K562 (cell line): ENCODE data around the gene KIAA0513. TPM values are rescaled to one million over a fixed set of nuclear protein-coding genes. Genes with fewer than 3 reads are reported as not detected.
A peak's percentile ranks its signal among the peaks of the same experiment; 100 is the strongest.

ENCODE experiments used
- AFF4 ChIP-seq: sonication (generic); formaldehyde crosslinking; IDR thresholded peaks from 2 replicates; pipeline ENCODE4 v1.8.0; 2023; ENCODE audit warnings: mild to moderate bottlenecking, missing genetic modification reagents
- ARID1B ChIP-seq: fragments of 450-650 bp; IDR thresholded peaks from 2 replicates; pipeline ENCODE4 v1.6.1; 2016; ENCODE audit warnings: antibody characterized with exemption, mild to moderate bottlenecking, inconsistent platforms
- BDP1 ChIP-seq: IDR thresholded peaks from 3 replicates; pipeline ENCODE4 v1.6.1; 2011; ENCODE audit not compliant: insufficient read length, insufficient read depth
- EGR1 ChIP-seq: fragments of 450-650 bp; conservative IDR thresholded peaks from 2 replicates; pipeline ENCODE4 v1.6.1; 2017; ENCODE audit warnings: mild to moderate bottlenecking
- FOXM1 ChIP-seq, 2 experiments: fragments of 450-650 bp in 1 of 2; sonication (generic) in 1 of 2; formaldehyde crosslinking in 1 of 2; IDR thresholded peaks; 2 replicates each; pipeline versions ENCODE4 v1.6.1 to v1.9.0; 2017 to 2022; ENCODE audit warnings: low read depth in 2 of 2, mild to moderate bottlenecking in 2 of 2, missing genetic modification reagents in 1 of 2, moderate library complexity in 1 of 2
- NEUROD1 ChIP-seq: fragments of 150-350 bp; IDR thresholded peaks from 2 replicates; pipeline ENCODE4 v1.6.1; 2014; ENCODE audit warnings: borderline replicate concordance, low read length, low read depth; ENCODE audit not compliant: partially characterized antibody
- POLR2G ChIP-seq: fragments of 200-400 bp; formaldehyde crosslinking; IDR thresholded peaks from 2 replicates; pipeline ENCODE4 v1.6.1; 2017; ENCODE audit warnings: low read depth, mild to moderate bottlenecking, antibody characterized with exemption, low read length, moderate library complexity
- PYGO2 ChIP-seq: fragments of 450-650 bp; IDR thresholded peaks from 2 replicates; pipeline ENCODE4 v1.6.1; 2016; ENCODE audit warnings: mild to moderate bottlenecking, missing genetic modification characterization, moderate library complexity, missing compliant biosample characterization
- RAD21 ChIP-seq, 2 experiments: fragments of 250-450 bp in 1 of 2; fragments of 450-650 bp in 1 of 2; sonication (Bioruptor Pico) in 1 of 2; formaldehyde crosslinking in 1 of 2; IDR thresholded peaks in 1 of 2; conservative IDR thresholded peaks in 1 of 2; 2 replicates each; pipeline versions ENCODE4 v1.4.0 to v1.8.0; 2020 to 2022; ENCODE audit warnings: mild to moderate bottlenecking in 2 of 2, moderate library complexity in 1 of 2
- RREB1 ChIP-seq: fragments of 250-450 bp; sonication (Bioruptor Pico); IDR thresholded peaks from 2 replicates; pipeline ENCODE4 v1.4.0; 2020
- SNIP1 ChIP-seq: fragments of 450-650 bp; IDR thresholded peaks from 2 replicates; pipeline ENCODE4 v1.7.1; 2017; ENCODE audit warnings: low read depth, mild to moderate bottlenecking
- STAG1 ChIP-seq: sonication (generic); formaldehyde crosslinking; IDR thresholded peaks from 2 replicates; pipeline ENCODE4 v1.5.0; 2020; ENCODE audit warnings: missing genetic modification reagents, borderline replicate concordance
- TAF15 ChIP-seq: fragments of 200-400 bp; formaldehyde crosslinking; IDR thresholded peaks from 2 replicates; pipeline ENCODE4 v1.6.1; 2017; ENCODE audit warnings: mild to moderate bottlenecking, low read depth, low read length, moderate library complexity
- TAF9B ChIP-seq: fragments of 450-650 bp; IDR thresholded peaks from 2 replicates; pipeline ENCODE4 v1.6.1; 2018; ENCODE audit warnings: mild to moderate bottlenecking; ENCODE audit not compliant: partially characterized antibody
- ZC3H8 ChIP-seq: fragments of 450-650 bp; IDR thresholded peaks from 2 replicates; pipeline ENCODE4 v1.6.1; 2017
- ZEB2 ChIP-seq: fragments of 450-650 bp; IDR thresholded peaks from 2 replicates; pipeline ENCODE4 v1.6.1; 2016
- ZNF584 ChIP-seq: fragments of 200-800 bp; sonication (Bioruptor generic); IDR thresholded peaks from 2 replicates; pipeline ENCODE4 v1.6.1; 2016; ENCODE audit warnings: low read depth, mild to moderate bottlenecking, missing genetic modification characterization, missing compliant biosample characterization
- polyA plus RNA-seq, 8 experiments: library from polyadenylated mRNA; depleted of rRNA in 4 of 8; stranded (reverse) in 5 of 8; unstranded in 3 of 8; fragments of >200 nt; fragmentation: Nextera tagmentation in 2 of 8; fragmentation: Illumina TruSeq in 1 of 8; extraction: Ambion mirVana in 2 of 8; extraction: Trizol in 1 of 8; gene quantifications; 2 replicates each; pipeline versions ENCODE4 v1.2.1 to v1.2.3, GENCODE V29; 2011 to 2014; ENCODE audit warnings: inconsistent platforms in 1 of 8, missing spikeins in 1 of 8
- total RNA-seq, 7 experiments: library from RNA; depleted of rRNA in 6 of 7; stranded (reverse); fragments of >200 nt in 6 of 7; fragmentation: Illumina TruSeq in 2 of 7; extraction: Trizol in 2 of 7; gene quantifications; 2 replicates each; pipeline versions ENCODE4 v1.2.1 to v1.2.3, GENCODE V29; 2011 to 2021; ENCODE audit warnings: low replicate concordance in 1 of 7

Gene KIAA0513
- total and polyA plus RNA-seq, 9 of the 15 experiments (the other 6 are each of a cell fraction or from before 2014, with no cell fraction given) = 0.18 to 13.7 (median 10.2) TPM

DNA sequence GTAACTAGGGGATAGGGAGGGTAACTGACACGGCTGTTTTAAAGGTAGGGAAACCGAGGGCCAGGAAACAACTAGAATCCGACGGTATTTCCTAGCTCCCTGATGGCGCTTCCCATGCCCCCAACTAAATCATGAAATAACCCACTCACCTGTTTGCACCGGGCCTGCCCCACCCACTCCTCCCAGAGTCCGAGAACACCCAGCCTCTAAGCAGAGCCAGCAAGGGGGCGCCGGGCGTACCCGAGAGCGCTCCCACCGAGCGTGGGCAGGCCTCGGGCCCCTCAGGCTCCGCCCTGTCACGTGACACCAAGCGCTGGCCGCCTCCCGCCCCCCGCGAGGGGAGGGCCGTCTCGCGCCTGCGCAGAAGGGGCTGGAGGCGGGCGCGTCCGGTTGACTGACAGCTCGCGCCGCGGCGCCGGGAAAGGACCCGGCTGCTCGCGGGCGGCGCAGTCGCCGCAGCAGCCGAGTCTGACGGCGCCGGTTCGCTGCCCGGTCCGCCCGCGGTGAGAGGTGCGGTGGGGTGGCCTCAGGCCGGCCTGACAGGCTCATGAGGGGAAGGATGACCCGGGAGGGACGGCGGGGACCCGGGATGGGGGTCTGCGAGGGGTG is at the start of gene KIAA0513 (continued):
- TF ChIP-seq RREB1 (CRISPR knock-in tag) (0 out of 2 replicates have a peak, but pooled peaks have one; percentile 85), ARID1B (peak; percentile 56; the same call in 1 of the 2 replicates), SNIP1 (no peak), RAD21 (CRISPR knock-in tag; conservative IDR thresholded peaks at IDR 0.05 in 1 of 2, IDR thresholded peaks at IDR 0.05 in 1 of 2) (peak; percentile 38 to 47; a peak in 3 of 4 replicates), FOXM1 (IDR thresholded peaks at IDR 0.05; ENCODE audit: low read depth) (no peak), FOXM1 (CRISPR knock-in tag; IDR thresholded peaks at IDR 0.05; ENCODE audit: low read depth) (no peak), ZEB2 (0 out of 2 replicates have a peak, but pooled peaks have one; percentile 66), TAF15 (no peak), BDP1 (no peak), ZNF584 (CRISPR knock-in tag) (no peak), TAF9B (no peak), ZC3H8 (no peak), NEUROD1 (peak; percentile 65), STAG1 (CRISPR knock-in tag) (no peak), AFF4 (CRISPR knock-in tag) (no peak), POLR2G (peak; percentile 92), EGR1 (peak; percentile 95), PYGO2 (tag) (no peak)
